ENCODE results near the gene CAPS. TPM values are rescaled to one million over a fixed set of nuclear protein-coding genes. Genes with fewer than 3 reads are reported as not detected.

CAPS gene
- total RNA-seq, 1 experiment from 2014 or later = 255 TPM

- peaks cover 87% of the 10 kb centered on the region for H3K36me3 ChIP-seq (ENCODE audit: low read depth, low read length)
- CTCF ChIA-PET = no interaction called here
These were observed 11.9 kb downstream of the CAPS start for GRCh38 chr19:5925830-5926427.

GRCh38 chr19:5926641-5927440 lies 12.8 kb downstream of the CAPS start:
- Histone ChIP-seq H3K27me3 (ENCODE audit: low read length) (no peaks in the 10 kb centered on the region), H3F3A (ENCODE audit: low read length, unreplicated experiment) (no peaks in the 10 kb centered on the region), H2AFZ (ENCODE audit: low read length) (no peak overlapping the region), H3K27ac (ENCODE audit: low read length) (no peak overlapping the region), H3K9me3 (ENCODE audit: low read length) (no peaks in the 10 kb centered on the region), H3K4me2 (ENCODE audit: low read length) (no peak overlapping the region), H3K4me3 (ENCODE audit: low read length) (no peak overlapping the region), H4K20me1 (ENCODE audit: low read length) (no peaks in the 10 kb centered on the region), H3K9ac (ENCODE audit: low read length) (no peak overlapping the region), H3K4me1 (ENCODE audit: insufficient read depth, low read length) (no peaks in the 10 kb centered on the region), H3K36me3 (ENCODE audit: low read depth, low read length) (peaks cover 86% of the 10 kb centered on the region), H3K9me2 (replicated peaks; ENCODE audit: low read length) (no peaks in the 10 kb centered on the region), H3K79me2 (ENCODE audit: low read length) (no peaks in the 10 kb centered on the region)
- CTCF ChIA-PET = no interaction called here
- no peak; the same call in 1 of the 2 replicates for ATAC-seq
- intact Hi-C loops (cut with micrococcal nuclease) = no loop called here
- POLR2A ChIA-PET (ENCODE audit: unreplicated experiment) = interaction anchor here (0.6 kb wide), 1 partner anchor 67 kb away, joined by 4 read pairs; no protein-coding TSS in a partner anchor
- no peak for TF ChIP-seq CTCF (conservative IDR thresholded peaks at IDR 0.05; ENCODE audit: low read depth, low read length)
- TF ChIP-seq EZH2phosphoT487 (IDR thresholded peaks at IDR 0.05; ENCODE audit: borderline replicate concordance, low read length) = no peak
- TF ChIP-seq EZH2 (IDR thresholded peaks at IDR 0.05; ENCODE audit: low read length, unreplicated experiment) = no peak
- BruUV-seq (replicated peaks) = no TSS peak
- DNase-seq = no peak

More at GRCh38 chr19:5925830-5926427, 11.9 kb downstream of the CAPS start:
- no peaks in the 10 kb centered on the region for H4K20me1 ChIP-seq (ENCODE audit: low read length)
- no peak overlapping the region for H3K27ac ChIP-seq (ENCODE audit: low read length)
- POLR2A ChIA-PET (ENCODE audit: unreplicated experiment) = no interaction called here
- H3K27me3 ChIP-seq (ENCODE audit: low read length) = no peaks in the 10 kb centered on the region
- H2AFZ ChIP-seq (ENCODE audit: low read length) = no peak overlapping the region
- no peak for DNase-seq
- H3K4me3 ChIP-seq (ENCODE audit: low read length) = no peak overlapping the region
- no peak overlapping the region for H3K4me2 ChIP-seq (ENCODE audit: low read length)
- H3K9me2 ChIP-seq (replicated peaks; ENCODE audit: low read length) = no peaks in the 10 kb centered on the region
- intact Hi-C loops (cut with micrococcal nuclease) = no loop called here
- TF ChIP-seq EZH2phosphoT487 (IDR thresholded peaks at IDR 0.05; ENCODE audit: borderline replicate concordance, low read length) (no peak), EZH2 (IDR thresholded peaks at IDR 0.05; ENCODE audit: low read length, unreplicated experiment) (no peak), CTCF (conservative IDR thresholded peaks at IDR 0.05; ENCODE audit: low read depth, low read length) (no peak)
- no peaks in the 10 kb centered on the region for H3K79me2 ChIP-seq (ENCODE audit: low read length)
- no peak overlapping the region for H3K9ac ChIP-seq (ENCODE audit: low read length)
- BruUV-seq (replicated peaks) = no TSS peak
- H3K4me1 ChIP-seq (ENCODE audit: insufficient read depth, low read length) = no peaks in the 10 kb centered on the region
- no peaks in the 10 kb centered on the region for H3F3A ChIP-seq (ENCODE audit: low read length, unreplicated experiment)
- ATAC-seq = no peak
- H3K9me3 ChIP-seq (ENCODE audit: low read length) = no peaks in the 10 kb centered on the region

GRCh38 chr19:5927441-5927821 lies 13.4 kb downstream of the CAPS start:
- ChIA-PET POLR2A (ENCODE audit: unreplicated experiment) (interaction anchor here (0.6 kb wide), 1 partner anchor 67 kb away, joined by 4 read pairs; no protein-coding TSS in a partner anchor), CTCF (no interaction called here)
- Histone ChIP-seq H3K4me1 (ENCODE audit: insufficient read depth, low read length) (no peaks in the 10 kb centered on the region), H3K27me3 (ENCODE audit: low read length) (no peaks in the 10 kb centered on the region), H3K4me3 (ENCODE audit: low read length) (no peak overlapping the region), H2AFZ (ENCODE audit: low read length) (no peak overlapping the region), H3K9me2 (replicated peaks; ENCODE audit: low read length) (no peaks in the 10 kb centered on the region), H3K79me2 (ENCODE audit: low read length) (no peaks in the 10 kb centered on the region), H3K4me2 (ENCODE audit: low read length) (no peak overlapping the region), H3K9me3 (ENCODE audit: low read length) (no peaks in the 10 kb centered on the region), H3K36me3 (ENCODE audit: low read depth, low read length) (peaks cover 85% of the 10 kb centered on the region), H3K27ac (ENCODE audit: low read length) (no peak overlapping the region), H3F3A (ENCODE audit: low read length, unreplicated experiment) (no peaks in the 10 kb centered on the region), H4K20me1 (ENCODE audit: low read length) (no peaks in the 10 kb centered on the region), H3K9ac (ENCODE audit: low read length) (no peak overlapping the region)
- no peak for DNase-seq
- no TSS peak for BruUV-seq (replicated peaks)
- TF ChIP-seq EZH2phosphoT487 (IDR thresholded peaks at IDR 0.05; ENCODE audit: borderline replicate concordance, low read length) = no peak
- no peak for TF ChIP-seq CTCF (conservative IDR thresholded peaks at IDR 0.05; ENCODE audit: low read depth, low read length)
- no peak for TF ChIP-seq EZH2 (IDR thresholded peaks at IDR 0.05; ENCODE audit: low read length, unreplicated experiment)
- intact Hi-C loops (cut with micrococcal nuclease) = no loop called here
- ATAC-seq = no peak
